Lung (tissue), 12 donors: ENCODE results near the gene LGI4. TPM values are rescaled to one million over a fixed set of nuclear protein-coding genes. Genes with fewer than 3 reads are reported as not detected.

Experiments used
- ATAC-seq: fragments of 200-7000 bp; cut with Tn5 transposase; one replicate; pipeline ENCODE4 v1.9.1; 2020; ENCODE audit warnings: moderate number of reproducible peaks; ENCODE audit not compliant: insufficient read depth, low FRiP score
- DNase-seq, 3 donors: peaks; one replicate each; pipeline ENCODE4 v3.0.0-alpha.2; 2013 to 2017
- H3K27ac ChIP-seq, 2 donors: one replicate each; pipeline ENCODE4 v1.5.1; 2013; ENCODE audit warnings: mild to moderate bottlenecking in 2 of 2, moderate library complexity in 2 of 2, control low read depth in 1 of 2, inconsistent platforms in 1 of 2, low read depth in 1 of 2, low read length in 1 of 2
- H3K27me3 ChIP-seq, 3 donors: one replicate each; pipeline ENCODE4 v1.5.1; 2013; ENCODE audit warnings: low read length in 2 of 3; ENCODE audit not compliant: control insufficient read depth in 3 of 3, insufficient read depth in 3 of 3
- H3K36me3 ChIP-seq, 4 donors: one replicate each; pipeline ENCODE4 v1.5.1; 2013; ENCODE audit warnings: low read length in 4 of 4, mild to moderate bottlenecking in 1 of 4, moderate library complexity in 1 of 4; ENCODE audit not compliant: control insufficient read depth in 4 of 4, insufficient read depth in 4 of 4
- H3K4me1 ChIP-seq, 5 donors: one replicate each; pipeline ENCODE4 v1.5.1; 2013; ENCODE audit warnings: low read length in 5 of 5, mild to moderate bottlenecking in 2 of 5, moderate library complexity in 1 of 5; ENCODE audit not compliant: control insufficient read depth in 5 of 5, insufficient read depth in 5 of 5
- H3K4me3 ChIP-seq: one replicate; pipeline ENCODE4 v1.5.1; 2013; ENCODE audit warnings: mild to moderate bottlenecking, control low read depth, moderate library complexity
- H3K9ac ChIP-seq, 2 donors: one replicate each; pipeline ENCODE4 v1.5.1; 2013; ENCODE audit warnings: low read length in 2 of 2, control low read depth in 1 of 2; ENCODE audit not compliant: insufficient read depth in 1 of 2
- H3K9me3 ChIP-seq, 4 donors: one replicate each; pipeline ENCODE4 v1.5.1; 2013; ENCODE audit warnings: low read length in 3 of 4, mild to moderate bottlenecking in 1 of 4, moderate library complexity in 1 of 4; ENCODE audit not compliant: control insufficient read depth in 4 of 4, insufficient read depth in 3 of 4
- WGBS, 2 donors: extraction: QIAGEN DNeasy Blood & Tissue Kit; methylation state at CpG; one replicate each; pipeline ENCODE4 v1.1.7; 2013; 5-methylcytosine and 5-hydroxymethylcytosine counted together
- polyA plus RNA-seq, 2 donors: library from polyadenylated mRNA; stranded (reverse); fragments of 200-250 nt; gene quantifications; one replicate each; pipeline ENCODE4 v1.2.1, GENCODE V29; 2013
- total RNA-seq, 2 donors: library from RNA; depleted of rRNA in 1 of 2; stranded (reverse); fragments of >200 nt in 1 of 2; gene quantifications; one replicate each; pipeline ENCODE4 v1.2.1, GENCODE V29; 2014 to 2021
- TF ChIP-seq, protein P1 (sequence below): IDR thresholded peaks from 2 replicates; pipeline ENCODE4 v1.5.1; 2012; ENCODE audit warnings: mild to moderate bottlenecking; ENCODE audit errors: control extremely low read depth, extremely low read depth
- donor health status: control.
- donor health status: control.
- donor health status: Bipolar disorder and iron deficiency.
- donor health status: healthy.
- donor health status: DM: yes; HTN: yes; CAD: no.

Gene LGI4
- total and polyA plus RNA-seq, 4 donors, result 1.6 to 11.2 (median 4.1) TPM

GRCh38 chr19:35176181-35176570 is 41.3 kb upstream of the LGI4 start:
- H3K27ac ChIP-seq, result no peak overlapping the region
- WGBS, 2 donors, result 76 to 86% methylated on average over 3 of the region's 3 CpGs
- ATAC-seq (no peak), DNase-seq (no peak)
- peaks cover 0 to 2% (median 0%) of the 10 kb centered on the region in 5 donors for H3K4me1 ChIP-seq
- no peak overlapping the region for H3K9ac ChIP-seq
- H3K27me3 ChIP-seq, result no peaks in the 10 kb centered on the region
- H3K9me3 ChIP-seq, result no peaks in the 10 kb centered on the region
- no peaks in the 10 kb centered on the region for H3K36me3 ChIP-seq
- TF ChIP-seq, protein P1, sequence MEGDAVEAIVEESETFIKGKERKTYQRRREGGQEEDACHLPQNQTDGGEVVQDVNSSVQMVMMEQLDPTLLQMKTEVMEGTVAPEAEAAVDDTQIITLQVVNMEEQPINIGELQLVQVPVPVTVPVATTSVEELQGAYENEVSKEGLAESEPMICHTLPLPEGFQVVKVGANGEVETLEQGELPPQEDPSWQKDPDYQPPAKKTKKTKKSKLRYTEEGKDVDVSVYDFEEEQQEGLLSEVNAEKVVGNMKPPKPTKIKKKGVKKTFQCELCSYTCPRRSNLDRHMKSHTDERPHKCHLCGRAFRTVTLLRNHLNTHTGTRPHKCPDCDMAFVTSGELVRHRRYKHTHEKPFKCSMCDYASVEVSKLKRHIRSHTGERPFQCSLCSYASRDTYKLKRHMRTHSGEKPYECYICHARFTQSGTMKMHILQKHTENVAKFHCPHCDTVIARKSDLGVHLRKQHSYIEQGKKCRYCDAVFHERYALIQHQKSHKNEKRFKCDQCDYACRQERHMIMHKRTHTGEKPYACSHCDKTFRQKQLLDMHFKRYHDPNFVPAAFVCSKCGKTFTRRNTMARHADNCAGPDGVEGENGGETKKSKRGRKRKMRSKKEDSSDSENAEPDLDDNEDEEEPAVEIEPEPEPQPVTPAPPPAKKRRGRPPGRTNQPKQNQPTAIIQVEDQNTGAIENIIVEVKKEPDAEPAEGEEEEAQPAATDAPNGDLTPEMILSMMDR, result no peak
- H3K4me3 ChIP-seq, result no peak overlapping the region

GRCh38 chr19:35174226-35174625 is 39.4 kb upstream of the LGI4 start:
- Histone ChIP-seq H3K9ac (no peak overlapping the region), H3K4me3 (no peak overlapping the region), H3K9me3 (no peaks in the 10 kb centered on the region), H3K27ac (no peak overlapping the region), H3K36me3 (peaks cover 0 to 7% (median 0%) of the 10 kb centered on the region in 4 donors), H3K4me1 (peaks cover 0 to 2% (median 0%) of the 10 kb centered on the region in 5 donors), H3K27me3 (no peaks in the 10 kb centered on the region)
- DNase-seq (no peak), ATAC-seq (no peak)
- TF ChIP-seq, protein P1, result no peak
- WGBS, 2 donors, result 90 to 91% methylated on average over 6 of the region's 6 CpGs

GRCh38 chr19:35171730-35172129 is 36.9 kb upstream of the LGI4 start:
- Histone ChIP-seq H3K4me3 (no peak overlapping the region), H3K9ac (no peak overlapping the region), H3K27me3 (no peaks in the 10 kb centered on the region), H3K36me3 (peaks cover 0 to 10% (median 0%) of the 10 kb centered on the region in 4 donors), H3K4me1 (peaks cover 0 to 2% (median 0%) of the 10 kb centered on the region in 5 donors), H3K27ac (no peak overlapping the region), H3K9me3 (peaks cover 0 to under 1% (median 0%) of the 10 kb centered on the region in 4 donors)
- ATAC-seq (no peak), DNase-seq (no peak)
- 13 to 31% methylated on average over 3 of the region's 3 CpGs for WGBS, 2 donors
- TF ChIP-seq, protein P1, result no peak
